DMS153 treated with DMSO at 0.1 percent for 48 hours (cell line): ENCODE data around the gene KRT23.
"Not testable (repeated sequence)": the region's sequence is repeated elsewhere in the genome, so short reads cannot be mapped to it uniquely, and the experiment has no call there.

Experiments used
- DNase-seq: peaks from one replicate; lab custom pipeline; 2025; ENCODE audit not compliant: unreplicated experiment; lab: John Stamatoyannopoulos, UW

The KRT23 gene

DNA sequence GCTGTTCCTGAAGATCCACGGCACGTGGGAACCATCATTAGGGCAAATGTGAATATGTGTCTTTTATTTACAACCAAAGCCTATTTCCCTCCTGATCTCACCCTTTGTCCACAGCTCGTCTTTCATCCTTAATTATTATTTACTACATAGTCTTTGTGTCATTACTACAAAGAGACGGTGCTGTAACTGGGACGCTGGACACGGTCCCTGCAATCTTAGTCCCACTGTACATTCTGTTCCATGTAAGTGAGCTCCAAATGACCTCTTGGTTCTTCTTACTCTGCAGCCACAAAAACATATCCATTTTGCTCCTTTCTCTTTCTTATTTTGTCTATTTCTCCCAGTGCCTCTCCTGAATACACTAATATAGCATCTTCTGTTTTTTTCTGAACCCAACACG lies 12.7 kb upstream of the KRT23 start:
- DNase-seq, result no peak

- DNase-seq, result peak; percentile 31
Observed at GRCh38 chr17:40949418-40949817, 12.0 kb upstream of the KRT23 start.

DNA sequence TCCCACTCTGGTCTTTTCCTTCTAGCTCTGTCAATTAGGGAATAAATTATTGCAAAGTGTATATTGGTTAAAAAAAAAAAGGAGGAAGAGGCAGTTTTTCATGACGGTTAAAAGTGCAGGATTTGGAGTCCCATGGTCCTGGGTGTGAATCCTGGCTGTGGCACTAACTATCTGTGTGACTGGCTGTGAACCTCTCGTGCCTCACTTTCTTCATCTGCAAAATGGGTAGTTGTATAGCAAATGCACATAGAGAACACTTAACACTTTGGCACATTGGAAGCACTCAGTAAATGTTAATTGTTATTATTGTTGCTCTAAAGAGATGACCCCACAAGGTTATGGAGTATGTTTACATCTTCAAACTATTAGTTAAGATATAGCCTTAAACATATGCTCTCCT lies 10.5 kb upstream of the KRT23 start:
- no peak for DNase-seq

- no peak for DNase-seq
Observed at GRCh38 chr17:40945414-40945813, 8.0 kb upstream of the KRT23 start.

- DNase-seq, result no peak
Observed at GRCh38 chr17:40944531-40944930, 7.1 kb upstream of the KRT23 start.

GRCh38 chr17:40942553-40942952 lies 5.1 kb upstream of the KRT23 start:
- DNase-seq, result no peak

DNA sequence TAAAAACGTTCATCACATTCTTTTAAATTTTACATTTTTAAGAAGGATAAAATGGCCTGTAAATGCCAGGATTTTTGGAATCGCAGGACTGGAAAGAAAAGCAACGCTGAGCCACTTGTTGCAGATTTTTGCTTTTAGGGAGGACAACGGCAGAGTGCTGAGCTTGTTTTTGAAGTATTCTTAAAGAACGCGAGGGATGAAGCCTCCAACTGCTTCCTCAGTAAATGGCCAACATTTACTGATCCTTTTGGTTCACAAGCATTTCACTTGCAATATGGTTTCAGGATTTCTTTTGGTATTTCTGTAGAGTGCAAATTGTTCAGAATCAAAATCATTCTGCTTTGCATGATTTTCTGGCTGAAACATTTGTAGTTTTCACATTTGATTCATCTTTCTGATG lies 2.8 kb upstream of the KRT23 start:
- DNase-seq, result no peak

DNA sequence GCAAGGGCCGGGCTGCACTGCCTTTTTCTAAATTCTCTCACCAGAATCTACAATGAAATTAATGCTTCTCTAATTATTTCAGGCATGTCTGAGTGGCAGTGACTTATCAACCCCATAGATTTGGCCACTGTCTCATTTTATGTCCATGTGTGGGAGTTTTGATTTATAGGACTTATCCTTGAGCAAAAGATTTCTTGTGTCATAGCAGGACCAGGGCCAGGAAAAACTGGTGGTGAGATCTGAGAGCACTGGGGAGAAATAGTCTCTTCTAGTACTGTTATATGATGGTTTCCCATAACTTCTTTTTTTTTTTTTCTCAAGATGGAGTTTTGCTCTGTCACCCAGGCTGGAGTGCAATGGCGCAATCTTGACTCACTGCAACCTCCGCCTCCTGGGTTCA lies 1.5 kb upstream of the KRT23 start:
- no peak for DNase-seq

GRCh38 chr17:40936976-40937375 lies 470 bp downstream of the KRT23 start:
- DNase-seq, result no peak

- no peak for DNase-seq
Observed at GRCh38 chr17:40936437-40936971, 942 bp downstream of the KRT23 start.

- DNase-seq, result no peak
Observed at GRCh38 chr17:40935624-40936023, 1.8 kb downstream of the KRT23 start.

- DNase-seq, result no peak
Observed at GRCh38 chr17:40932608-40933007, 4.8 kb downstream of the KRT23 start.

GRCh38 chr17:40931311-40931710 lies 6.1 kb downstream of the KRT23 start:
- DNase-seq, result no peak

GRCh38 chr17:40926341-40926740 lies 11.1 kb downstream of the KRT23 start:
- no peak for DNase-seq

DNA sequence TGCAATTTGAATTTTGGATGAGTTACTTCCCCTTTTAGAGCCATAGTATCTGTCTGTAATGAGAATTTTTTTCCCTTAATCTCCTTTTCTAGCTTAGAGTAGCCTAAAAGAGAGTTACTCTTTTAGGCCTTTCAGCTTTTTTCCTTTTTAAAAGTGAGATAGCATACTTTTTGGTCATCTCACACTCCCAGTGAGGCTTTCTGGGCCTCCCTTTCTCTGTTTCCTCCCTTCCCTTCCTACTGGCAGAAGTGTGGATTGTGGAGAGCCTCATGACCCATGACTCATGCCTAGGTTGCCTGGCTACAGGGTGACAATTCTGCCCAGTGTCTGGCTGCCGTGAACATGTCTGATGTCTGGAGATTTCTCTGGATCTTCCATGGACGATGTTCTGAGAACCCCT lies 15.2 kb downstream of the KRT23 start:
- DNase-seq, result peak; percentile 12

DNA sequence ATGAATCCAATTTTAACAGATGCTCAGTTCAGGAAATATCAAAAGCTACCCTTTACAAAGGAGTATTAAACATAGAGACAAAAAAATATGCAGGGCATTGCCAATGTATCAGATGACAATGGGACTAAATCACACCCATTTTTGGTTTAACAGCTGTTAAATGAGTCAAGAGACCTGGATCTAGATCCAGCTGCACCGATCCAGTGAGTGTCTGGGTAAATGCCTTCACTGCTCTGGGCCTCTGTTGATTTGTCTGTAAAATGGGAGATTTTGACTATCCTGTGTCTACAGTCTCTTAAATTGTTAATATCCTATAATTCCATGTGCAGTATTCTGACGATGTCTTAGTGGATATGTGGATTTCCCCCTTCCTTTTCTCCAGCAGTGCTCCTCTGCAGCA lies 16.4 kb downstream of the KRT23 start:
- DNase-seq, result no peak

DNA sequence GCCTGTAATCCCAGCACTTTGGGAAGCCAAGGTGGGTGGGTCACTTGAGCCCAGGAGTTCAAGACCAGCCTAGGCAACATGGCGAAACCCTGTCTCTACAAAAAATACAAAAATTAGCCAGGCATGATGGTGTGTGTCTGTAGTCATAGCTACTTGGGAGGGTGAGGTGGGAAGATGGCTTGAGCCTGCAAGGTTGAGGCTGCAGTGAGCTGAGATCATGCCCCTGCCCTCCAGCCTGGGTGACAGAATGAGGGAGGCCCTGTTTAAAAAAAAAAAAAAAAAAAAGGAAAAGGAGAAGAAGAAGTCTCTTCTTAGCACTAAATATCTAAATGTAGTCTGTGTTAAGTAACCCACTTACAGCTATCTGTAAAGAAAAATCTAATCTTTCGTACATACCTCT lies 20.3 kb downstream of the KRT23 start:
- not testable (repeated sequence) for DNase-seq

DNA sequence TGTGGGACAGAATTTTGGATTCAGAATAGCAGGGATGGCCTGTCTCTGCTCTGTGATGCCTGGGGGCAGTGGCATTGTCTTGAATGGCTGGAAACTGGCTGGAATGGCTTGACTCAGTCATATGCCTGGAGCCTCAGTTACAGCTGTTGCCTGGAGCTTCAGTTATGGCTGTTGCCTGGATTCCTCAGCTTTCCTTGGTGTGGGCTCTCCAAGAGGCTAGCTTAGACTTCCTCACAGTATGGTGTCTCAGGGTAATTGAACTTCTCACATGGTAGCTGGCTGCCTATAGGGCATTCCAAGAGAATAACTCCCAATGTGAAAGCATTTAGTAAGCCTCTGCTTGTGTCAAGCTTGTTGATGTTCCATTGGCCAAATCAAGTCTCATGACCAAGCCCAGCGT lies 21.1 kb downstream of the KRT23 start:
- no peak for DNase-seq

DNA sequence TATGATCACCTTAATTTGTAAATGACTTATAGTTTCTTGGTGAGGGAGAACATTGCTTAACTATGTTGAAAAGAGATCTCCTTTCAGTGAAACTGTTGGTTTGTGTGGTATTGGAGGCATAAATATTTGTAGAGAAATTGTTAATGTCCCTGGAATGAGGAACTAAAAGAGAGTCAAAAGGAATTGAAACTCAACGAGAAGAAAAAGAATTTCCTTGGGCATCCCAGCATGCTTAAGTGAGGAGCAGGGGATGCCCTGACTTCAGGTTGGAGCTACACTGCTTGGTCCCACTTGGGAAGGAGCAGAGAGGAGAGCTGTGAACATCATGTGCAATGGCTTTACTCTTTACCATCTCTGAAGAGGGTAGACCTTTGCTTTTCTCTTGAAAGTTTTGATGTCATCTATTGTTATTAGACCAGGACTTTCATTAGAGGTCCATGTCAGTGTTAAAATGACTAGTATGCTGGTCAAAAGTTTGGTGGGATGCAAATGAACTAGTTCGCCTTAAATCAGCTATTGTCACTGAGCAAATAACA lies 21.7 kb downstream of the KRT23 start:
- no peak for DNase-seq

- DNase-seq, result no peak
Observed at GRCh38 chr17:40915199-40915661, 22.2 kb downstream of the KRT23 start.

- DNase-seq, result no peak
Observed at GRCh38 chr17:40914075-40914855, 23.2 kb downstream of the KRT23 start.

- no peak for DNase-seq
Observed at GRCh38 chr17:40912486-40913210, 24.8 kb downstream of the KRT23 start.
